GM10266 (cell line): Measurements from ENCODE around the gene JUN.

Experiments used
- DNase-seq: peaks from one replicate; pipeline ENCODE4 v3.0.0; 2012; ENCODE audit errors: extremely low spot score
- CTCF ChIP-seq: IDR thresholded peaks from 2 replicates; pipeline ENCODE4 v1.5.1; 2012; ENCODE audit warnings: mild to moderate bottlenecking, low read depth; ENCODE audit not compliant: control insufficient read depth, insufficient read depth; ENCODE audit errors: missing control alignments

The JUN gene

GRCh38 chr1:58814251-58815068 lies 30.6 kb upstream of the JUN start:
- no peak for DNase-seq
- TF ChIP-seq CTCF, result no peak

- TF ChIP-seq CTCF, result no peak
- DNase-seq, result no peak
Measured at GRCh38 chr1:58813801-58814200, 30.0 kb upstream of the JUN start.

GRCh38 chr1:58813361-58813760 lies 29.5 kb upstream of the JUN start:
- DNase-seq, result no peak
- TF ChIP-seq CTCF, result no peak

GRCh38 chr1:58812926-58813325 lies 29.1 kb upstream of the JUN start:
- no peak for TF ChIP-seq CTCF

GRCh38 chr1:58812468-58812867 lies 28.6 kb upstream of the JUN start:
- TF ChIP-seq CTCF, result no peak
- DNase-seq, result no peak

More at GRCh38 chr1:58812926-58813325, 29.1 kb upstream of the JUN start:
- no peak for DNase-seq

GRCh38 chr1:58811303-58811702 lies 27.5 kb upstream of the JUN start:
- DNase-seq, result no peak
- no peak for TF ChIP-seq CTCF

GRCh38 chr1:58809325-58810010 lies 25.6 kb upstream of the JUN start:
- TF ChIP-seq CTCF, result no peak
- DNase-seq, result no peak
